D721Med (cell line): ENCODE results near the gene RERE.

Experiments
- DNase-seq: peaks from one replicate; pipeline ENCODE4 v3.0.0; 2011; ENCODE audit warnings: low spot score; ENCODE audit not compliant: insufficient read length
- FAIRE-seq: peaks from 2 replicates; lab custom pipeline; 2011; peaks lifted over from hg19 to GRCh38; lab: Jason Lieb, UNC
- TF ChIP-seq, protein P1 (sequence below): IDR thresholded peaks from 2 replicates; pipeline ENCODE4 v1.5.1; 2012; ENCODE audit warnings: mild to moderate bottlenecking, control low read depth; ENCODE audit not compliant: insufficient read depth; ENCODE audit errors: missing control alignments

The RERE gene

DNA sequence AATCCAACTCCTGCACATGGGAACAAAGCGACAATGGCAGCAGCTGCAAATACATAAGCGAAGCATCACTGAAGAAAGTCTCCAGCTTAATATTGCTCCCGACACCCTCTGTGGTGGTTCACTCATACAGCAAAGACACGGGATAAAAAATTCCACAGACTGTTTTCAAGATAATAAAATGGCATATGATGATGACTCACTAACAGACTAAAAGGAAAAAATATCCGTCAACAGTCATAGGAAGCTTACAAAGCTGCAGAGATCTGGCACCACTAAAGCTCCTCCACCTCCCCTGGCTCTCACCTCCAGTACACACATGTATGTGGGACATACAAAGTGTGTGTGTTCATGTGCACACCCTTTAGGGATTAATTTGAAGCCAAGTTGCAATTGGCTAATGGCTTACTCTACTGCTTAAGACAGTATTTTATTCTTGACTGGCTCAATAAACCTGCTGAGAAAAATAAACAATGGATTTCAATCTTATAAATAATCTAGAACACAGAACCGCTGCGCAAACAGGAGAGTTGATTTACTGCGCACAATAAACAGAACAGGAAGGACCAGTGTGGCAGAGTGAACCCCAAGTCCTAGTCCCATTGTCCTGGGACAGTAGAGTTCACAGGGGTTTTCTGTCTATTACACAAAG lies 405.1 kb downstream of the RERE start:
- TF ChIP-seq, protein P1, sequence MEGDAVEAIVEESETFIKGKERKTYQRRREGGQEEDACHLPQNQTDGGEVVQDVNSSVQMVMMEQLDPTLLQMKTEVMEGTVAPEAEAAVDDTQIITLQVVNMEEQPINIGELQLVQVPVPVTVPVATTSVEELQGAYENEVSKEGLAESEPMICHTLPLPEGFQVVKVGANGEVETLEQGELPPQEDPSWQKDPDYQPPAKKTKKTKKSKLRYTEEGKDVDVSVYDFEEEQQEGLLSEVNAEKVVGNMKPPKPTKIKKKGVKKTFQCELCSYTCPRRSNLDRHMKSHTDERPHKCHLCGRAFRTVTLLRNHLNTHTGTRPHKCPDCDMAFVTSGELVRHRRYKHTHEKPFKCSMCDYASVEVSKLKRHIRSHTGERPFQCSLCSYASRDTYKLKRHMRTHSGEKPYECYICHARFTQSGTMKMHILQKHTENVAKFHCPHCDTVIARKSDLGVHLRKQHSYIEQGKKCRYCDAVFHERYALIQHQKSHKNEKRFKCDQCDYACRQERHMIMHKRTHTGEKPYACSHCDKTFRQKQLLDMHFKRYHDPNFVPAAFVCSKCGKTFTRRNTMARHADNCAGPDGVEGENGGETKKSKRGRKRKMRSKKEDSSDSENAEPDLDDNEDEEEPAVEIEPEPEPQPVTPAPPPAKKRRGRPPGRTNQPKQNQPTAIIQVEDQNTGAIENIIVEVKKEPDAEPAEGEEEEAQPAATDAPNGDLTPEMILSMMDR: no peak
- no peak for FAIRE-seq
- DNase-seq: no peak

DNA sequence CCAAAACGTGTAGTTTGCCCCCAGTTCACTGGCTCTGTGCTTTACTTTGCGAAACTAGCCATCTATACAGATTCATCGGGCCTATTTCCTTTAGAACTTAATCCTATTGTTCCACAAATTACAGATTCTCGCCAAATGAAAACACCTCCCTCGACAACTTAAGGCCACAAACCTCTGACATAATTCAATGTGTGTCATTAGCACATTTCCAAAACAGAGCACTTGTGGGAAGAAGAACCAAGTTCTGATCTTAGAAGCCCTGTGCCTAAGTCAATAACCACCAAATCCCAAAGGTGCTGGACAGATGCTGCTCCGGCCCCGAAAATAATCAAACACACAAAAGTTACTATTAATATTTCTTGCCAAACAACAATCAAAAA lies 405.6 kb downstream of the RERE start:
- no peak for DNase-seq
- TF ChIP-seq, protein P1: no peak
- FAIRE-seq: no peak

DNA sequence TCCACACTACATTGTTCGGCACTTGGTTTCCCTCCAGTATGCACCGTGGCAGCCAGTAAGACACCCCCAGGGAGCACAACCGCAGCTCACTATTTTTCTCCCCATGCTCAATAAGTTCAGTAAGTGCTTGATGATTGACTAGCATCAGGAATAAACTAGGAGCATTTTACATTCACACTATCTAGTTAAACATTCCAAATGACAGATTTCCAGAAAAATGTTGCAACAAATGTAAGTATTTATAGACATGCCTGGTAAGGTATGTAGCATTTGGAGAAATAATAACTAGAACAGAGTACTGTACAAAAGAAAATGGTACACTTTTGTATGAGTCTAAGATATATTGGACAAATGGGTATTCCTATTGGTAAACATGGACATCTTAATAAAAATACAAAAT lies 406.6 kb downstream of the RERE start:
- TF ChIP-seq, protein P1: no peak
- DNase-seq (no peak), FAIRE-seq (no peak)

DNA sequence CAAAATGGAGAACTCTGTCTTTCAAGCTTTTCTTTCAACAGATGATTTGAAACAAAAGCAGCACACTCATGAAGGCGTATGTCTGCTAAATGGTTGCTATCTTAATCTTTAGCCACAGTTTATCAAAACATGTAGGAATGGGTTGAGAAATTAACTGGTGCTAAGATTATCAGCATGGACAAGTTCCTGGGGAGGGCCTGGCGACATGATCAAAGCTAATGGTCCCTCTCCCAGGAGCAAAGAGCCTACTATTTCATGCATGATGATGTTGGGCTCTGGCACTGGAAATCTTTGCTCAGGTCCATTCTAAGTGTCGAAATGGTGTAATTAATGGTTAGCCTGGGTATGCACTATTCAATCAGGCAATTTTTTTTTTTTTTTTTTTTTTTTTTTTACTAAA lies 407.8 kb downstream of the RERE start:
- TF ChIP-seq, protein P1: no peak
- FAIRE-seq: no peak
- no peak for DNase-seq

DNA sequence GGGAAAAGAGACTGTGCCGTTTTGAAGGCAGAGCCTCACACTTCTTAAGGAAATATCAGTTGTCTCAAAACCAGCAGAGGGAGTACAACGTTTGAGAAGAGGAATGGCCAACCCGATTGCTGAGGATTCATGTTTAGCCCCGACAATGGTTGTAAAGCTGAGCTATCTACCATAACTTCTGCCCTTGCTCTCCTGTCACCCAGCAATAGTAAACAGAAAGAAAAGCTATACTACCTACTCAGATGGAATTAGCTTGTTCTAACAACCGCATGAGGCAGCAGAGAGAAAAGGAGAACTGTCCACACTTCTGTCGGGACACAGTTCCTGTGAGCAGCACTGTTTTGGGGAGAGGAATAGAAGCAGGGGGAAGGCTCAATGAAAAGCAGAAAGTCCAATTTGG lies 408.3 kb downstream of the RERE start:
- TF ChIP-seq, protein P1: peak; percentile 20
- FAIRE-seq (no peak), DNase-seq (no peak)

DNA sequence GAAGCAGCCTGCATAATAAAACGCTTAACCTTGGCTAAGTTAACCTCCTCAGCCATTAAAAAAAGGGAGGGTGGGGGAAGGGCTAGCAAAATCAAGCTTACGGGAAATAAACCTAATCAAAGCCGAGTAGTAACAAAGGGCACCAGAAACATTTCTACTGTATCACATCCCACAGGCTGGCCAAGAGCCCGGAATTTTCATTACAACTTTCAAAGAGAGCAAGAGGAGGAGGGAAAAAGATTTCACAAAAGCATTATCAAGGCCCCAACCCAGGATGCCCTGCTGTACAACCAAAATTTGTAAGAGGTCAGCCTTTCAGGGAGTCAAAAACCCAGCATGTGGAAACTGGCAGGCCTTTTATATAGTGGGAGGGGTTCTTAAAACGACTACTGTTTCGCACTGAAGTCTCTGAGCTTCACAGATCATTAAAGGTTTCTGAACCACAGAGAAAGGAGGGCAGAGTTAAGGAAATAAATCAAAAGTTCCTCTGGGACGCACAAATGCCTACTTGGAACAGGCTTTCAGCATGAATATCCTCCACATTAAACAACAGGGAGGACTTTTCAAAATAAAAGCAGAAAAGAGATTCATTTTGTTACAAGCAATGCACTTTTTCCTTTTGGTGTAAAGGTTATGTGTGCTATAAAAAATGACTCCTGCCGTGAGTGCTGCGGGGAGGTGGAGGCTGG lies 409.1 kb downstream of the RERE start:
- TF ChIP-seq, protein P1: no peak
- FAIRE-seq (no peak), DNase-seq (no peak)

DNA sequence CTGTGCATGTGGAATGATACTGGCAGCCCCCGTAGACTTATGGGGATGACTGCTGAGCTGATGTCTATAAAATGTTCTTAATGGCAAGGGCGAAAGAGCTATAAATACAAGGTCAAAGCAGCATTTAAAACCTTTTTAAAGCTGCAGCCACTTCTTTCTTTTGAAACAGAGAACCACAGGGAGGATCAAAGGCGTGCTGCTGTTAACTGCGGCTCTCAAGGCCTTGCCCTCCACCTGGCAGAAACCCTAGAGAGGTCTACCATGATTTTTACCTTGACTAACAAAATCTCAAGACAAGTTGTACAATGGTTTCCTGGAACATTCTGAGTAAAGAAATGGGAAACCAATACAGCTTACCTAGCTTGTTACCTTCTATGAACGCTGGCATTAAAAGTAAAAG lies 409.8 kb downstream of the RERE start:
- TF ChIP-seq, protein P1: no peak
- DNase-seq: no peak
- FAIRE-seq: no peak
